Measurements from ENCODE around the gene SCRN2.

SCRN2 gene

GRCh38 chr17:47844814-47845715 is 4.0 kb upstream of the SCRN2 start:
- no peak for DNase-seq

DNA sequence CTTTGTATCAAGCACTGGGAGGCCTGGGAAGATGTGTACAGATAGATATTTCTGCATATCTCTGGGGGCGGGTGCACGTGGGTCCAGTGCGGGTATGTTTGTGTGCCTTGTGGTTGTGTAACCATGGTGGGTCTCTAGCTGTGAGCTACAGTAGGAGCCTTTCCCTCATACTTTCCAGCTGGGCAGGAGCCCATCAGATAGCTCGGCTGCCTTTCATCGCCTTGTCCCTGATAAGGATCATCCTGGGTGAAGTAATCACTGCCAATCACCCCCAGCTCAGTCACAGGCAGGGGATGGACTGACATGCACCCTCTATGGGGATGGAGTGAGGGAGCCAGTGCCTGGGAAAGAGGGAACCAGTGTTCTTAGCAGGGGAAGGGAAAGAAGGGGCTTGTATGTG is 3.2 kb upstream of the SCRN2 start:
- DNase-seq: no peak

- no peak for DNase-seq
Measured at GRCh38 chr17:47843391-47843730, 2.3 kb upstream of the SCRN2 start.

DNA sequence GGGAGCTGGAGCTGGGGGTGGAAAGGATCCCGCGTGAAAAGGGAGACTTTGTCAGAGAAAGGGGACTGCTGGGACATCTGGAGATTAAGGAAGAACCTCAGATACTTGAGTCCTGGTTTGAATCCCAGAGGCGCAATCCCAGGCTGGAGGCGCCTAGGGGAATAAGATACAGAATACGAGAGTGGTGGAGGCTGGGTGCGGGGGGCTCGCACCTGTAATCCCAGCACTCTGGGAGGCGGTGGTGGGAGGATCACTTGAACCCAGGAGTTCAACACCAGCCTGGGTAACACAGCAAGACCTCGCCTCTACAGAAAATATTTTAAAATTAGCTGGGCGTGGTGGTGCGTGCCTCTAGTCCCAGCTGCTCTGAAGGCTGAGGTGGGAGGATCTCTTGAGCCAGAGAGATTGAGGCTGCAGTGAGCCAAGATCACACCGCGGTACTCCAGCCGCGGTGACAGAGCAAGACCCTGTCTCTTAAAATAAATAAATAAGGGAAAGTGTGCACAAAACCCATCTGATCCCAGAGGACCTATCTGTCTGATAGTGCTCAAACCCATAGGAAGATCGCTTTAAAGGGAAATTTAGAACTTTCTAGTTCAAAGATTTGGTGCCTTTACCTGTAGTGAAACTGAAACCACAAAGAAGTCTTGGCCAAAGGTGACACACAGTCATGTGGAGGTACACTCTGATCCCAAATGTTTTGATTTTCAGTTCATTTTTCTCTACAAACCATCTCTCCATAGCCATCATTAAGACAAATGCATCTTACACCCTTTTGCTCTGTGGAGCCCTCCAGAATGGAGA is 617 bp upstream of the SCRN2 start:
- DNase-seq: no peak

GRCh38 chr17:47840001-47840741 is 902 bp downstream of the SCRN2 start:
- no peak for DNase-seq

GRCh38 chr17:47839071-47839470 is 2.0 kb downstream of the SCRN2 start:
- no peak for DNase-seq

- DNase-seq: no peak
Measured at GRCh38 chr17:47838636-47839035, 2.4 kb downstream of the SCRN2 start.

GRCh38 chr17:47837401-47838039 is 3.6 kb downstream of the SCRN2 start:
- no peak for DNase-seq

- DNase-seq: no peak
Measured at GRCh38 chr17:47836601-47837000, 4.5 kb downstream of the SCRN2 start.

DNA sequence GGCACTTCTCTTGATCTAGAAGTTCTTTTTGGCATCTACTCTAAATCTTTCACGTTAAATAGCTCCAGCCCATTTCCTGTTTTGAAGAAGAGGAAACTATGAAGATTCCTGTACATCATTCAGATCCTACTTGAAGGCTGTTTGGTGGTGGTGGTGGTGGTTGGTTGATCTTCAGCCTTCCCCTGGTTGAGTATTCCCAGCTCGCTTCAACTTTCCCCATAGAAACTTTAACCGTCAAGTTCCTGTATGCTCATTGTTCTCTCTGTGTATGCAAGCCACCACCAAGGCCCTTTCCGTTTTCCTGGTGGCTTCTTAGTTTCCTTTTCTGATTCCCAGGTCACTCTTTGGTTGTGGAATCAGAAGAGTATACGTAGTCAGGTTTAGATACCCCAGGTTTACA is 6.3 kb downstream of the SCRN2 start:
- no peak for DNase-seq

DNA sequence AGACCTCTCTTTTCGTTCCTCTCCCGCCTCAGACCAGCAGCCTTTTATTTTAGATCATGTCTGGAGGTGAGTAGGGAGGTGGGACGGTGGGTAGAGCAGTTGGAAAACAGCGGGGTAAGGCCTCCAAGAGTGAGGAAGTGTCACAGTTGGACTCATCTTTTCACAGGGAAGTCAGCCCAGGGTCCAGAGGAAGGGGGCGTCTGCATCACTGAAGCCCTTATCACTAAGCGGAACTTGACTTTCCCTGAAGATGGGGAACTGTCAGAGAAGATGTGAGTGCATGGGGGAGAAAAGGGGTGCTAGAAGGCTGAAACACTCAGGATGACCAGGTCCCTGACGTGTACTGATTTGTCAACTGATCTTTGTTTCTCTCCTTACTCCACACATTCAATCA is 9.1 kb downstream of the SCRN2 start:
- DNase-seq: no peak

DNA sequence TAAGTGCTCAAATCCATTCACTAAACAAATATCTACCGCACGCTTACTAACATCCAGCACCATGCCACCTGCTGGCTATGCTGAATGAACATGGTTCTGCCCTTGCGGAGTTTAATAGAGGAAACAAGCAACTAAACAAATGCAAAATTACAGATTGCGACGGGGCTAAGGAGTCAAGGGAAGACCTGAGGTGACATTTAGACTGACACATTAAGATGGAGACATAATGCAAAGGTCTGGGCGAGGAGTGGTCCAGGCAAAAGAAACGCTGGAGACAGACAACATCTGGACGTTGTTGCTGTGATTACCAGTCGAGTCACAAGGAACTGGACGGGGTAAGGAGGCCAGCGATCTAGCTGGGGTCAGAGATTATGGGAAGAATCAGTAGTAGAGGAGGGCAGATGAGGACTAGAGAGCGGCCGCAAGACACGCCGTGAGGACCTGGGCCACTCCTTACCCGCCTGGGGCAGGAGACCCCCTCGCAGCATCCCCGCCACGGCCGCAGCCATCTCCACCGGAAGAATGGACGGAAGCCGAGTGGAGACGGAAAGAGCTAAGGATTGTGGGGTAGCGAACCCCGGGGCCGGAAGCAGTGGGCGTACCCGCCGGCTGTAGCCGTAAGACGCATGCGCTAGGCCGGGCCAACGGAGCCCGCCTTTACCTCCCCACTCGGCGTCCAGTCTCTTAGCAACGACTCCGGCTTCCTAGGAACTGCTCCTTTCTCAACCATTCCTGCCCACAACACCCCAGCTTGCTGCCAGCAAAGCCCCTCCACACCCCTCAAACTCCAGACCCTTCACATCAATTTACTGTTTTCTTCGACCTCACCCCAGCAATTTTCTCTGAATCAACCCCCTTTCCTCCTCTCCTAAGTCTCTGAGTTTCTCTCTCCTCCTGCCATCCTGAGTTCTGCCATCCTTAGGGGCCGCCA is 9.8 kb downstream of the SCRN2 start, which contains the start of the genes LRRC46 and MRPL10:
Gene LRRC46, plus strand, starts transcription at position 668 of the 931 bp plus-strand sequence. CDS start 320 bp downstream, outside the sequence.
Gene MRPL10, minus strand, starts transcription at position 539 of the 931 bp plus-strand sequence. Its CDS starts 30 bp downstream, at position 509.
- peak; percentile 80 to 94 (median 87) for DNase-seq

DNA sequence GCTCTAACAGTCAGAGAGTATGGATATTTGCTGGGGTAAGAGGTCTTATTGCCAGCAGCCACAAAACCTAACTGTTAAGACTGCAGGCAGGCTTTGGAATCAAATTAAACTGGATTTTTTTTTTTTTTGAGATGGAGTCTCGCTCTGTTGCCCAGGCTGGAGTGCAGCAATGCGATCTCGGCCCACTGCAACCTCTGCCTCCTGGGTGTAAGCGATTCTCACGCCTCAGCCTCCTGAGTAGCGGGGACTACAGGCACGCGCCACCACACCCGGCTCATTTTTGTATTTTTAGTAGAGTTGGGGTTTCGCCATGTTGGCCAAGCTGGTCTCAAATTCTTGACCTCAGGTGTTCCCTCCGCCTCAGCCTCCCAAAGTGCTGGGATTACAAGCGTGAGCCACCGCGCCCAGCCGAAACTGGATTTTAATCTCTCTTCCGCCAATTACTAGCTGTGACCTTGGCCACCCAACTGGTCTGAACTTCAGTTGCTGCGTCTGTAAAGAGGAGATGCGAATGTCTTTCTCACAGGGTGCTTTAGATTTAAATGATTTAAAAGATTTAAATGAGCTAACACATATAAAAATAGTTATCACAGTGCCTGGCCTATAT is 10.6 kb downstream of the SCRN2 start:
- no peak for DNase-seq

DNA sequence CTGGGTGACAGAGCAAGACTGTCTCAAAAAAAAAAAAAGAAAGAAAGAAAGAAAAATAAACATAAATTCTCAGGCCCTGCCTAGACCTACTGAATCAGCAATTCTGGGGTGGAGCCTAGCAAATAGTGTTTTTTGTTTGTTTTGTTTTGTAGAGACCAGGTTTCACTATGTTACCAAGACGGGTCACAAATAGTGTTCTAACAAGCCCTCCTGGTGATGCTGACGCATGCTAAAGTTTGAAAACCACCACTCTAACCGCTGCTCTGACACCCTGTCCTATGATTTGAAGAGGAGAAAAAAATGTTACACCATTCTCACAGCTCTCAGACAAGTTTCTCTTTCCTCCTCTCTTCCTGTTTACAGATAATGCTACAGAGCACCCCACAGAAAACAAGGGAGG is 11.2 kb downstream of the SCRN2 start:
- DNase-seq: peak in 2 of 5 experiments; percentile 92 to 95

DNA sequence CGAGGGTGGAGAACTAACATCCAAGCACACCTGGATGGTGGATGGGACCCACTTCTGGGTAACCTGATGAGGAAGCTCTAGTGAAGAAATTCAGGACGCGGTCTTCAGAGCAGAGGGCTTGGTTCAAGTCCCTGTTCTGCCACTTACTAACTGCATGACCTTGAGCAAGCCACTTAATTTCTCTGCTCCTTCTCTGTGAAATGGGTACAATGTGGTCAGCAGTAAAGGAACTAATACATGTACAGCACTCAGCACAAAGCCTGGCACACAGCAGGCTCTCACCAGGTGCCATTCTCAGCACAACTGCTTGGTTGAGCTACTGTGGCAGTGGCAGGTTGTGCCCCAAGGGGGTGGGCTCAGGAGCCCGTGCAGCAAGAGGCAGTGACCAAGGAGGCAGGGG is 17.6 kb downstream of the SCRN2 start:
- DNase-seq: no peak

- no peak for DNase-seq
Measured at GRCh38 chr17:47822785-47823184, 18.3 kb downstream of the SCRN2 start.

DNA sequence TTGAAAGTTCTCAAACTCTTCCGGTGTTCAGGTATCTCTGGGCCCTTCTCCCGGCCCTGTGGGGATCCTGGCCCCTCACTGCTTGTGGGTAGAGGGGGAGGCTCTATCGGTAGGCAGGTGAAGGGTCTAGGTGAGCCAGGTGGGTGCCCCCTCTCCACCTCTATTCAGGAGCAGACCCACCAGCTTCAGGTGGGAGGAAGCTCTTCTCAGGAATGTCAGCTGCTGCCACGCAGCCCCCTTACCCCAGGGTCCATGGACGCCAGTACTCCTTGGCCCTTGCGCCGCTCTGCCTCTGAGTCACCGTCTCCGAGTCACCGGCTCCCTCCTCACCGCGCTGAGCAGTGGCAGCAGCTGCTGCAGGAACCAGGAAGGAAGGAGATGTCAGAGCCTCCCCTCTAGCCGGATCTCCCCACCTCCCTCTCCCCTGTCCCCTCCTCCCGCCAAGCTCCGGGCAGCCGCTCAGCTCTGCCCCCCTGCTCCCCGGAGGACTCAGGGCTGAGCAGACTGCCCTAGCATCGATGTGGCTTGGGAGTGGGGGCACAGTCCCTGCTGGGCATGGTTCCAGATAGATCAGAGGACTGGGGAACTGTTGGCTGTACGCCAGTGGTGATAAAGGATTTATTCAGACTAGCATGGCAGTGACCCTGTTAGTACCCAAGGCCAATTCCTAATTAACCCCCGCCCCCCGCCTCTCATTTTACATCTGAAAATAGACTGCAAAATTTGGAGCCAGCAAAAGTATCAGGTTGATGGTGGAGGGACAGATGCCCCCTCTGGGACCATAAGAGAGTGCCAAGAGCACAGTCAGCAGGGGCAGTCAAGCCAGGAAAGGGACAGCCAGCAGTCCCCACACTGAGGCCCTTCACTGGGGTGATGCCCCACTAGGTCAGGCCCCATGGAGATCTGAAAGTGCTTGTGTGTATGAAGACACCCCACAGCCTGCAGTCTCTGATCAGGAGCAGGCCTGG is 19.4 kb downstream of the SCRN2 start, which contains the start of gene OSBPL7:
Gene OSBPL7, minus strand, starts transcription at position 371 of the 968 bp plus-strand sequence. CDS start 1,516 bp downstream, outside the sequence.
- DNase-seq: peak; percentile 31 to 89 (median 60)

DNA sequence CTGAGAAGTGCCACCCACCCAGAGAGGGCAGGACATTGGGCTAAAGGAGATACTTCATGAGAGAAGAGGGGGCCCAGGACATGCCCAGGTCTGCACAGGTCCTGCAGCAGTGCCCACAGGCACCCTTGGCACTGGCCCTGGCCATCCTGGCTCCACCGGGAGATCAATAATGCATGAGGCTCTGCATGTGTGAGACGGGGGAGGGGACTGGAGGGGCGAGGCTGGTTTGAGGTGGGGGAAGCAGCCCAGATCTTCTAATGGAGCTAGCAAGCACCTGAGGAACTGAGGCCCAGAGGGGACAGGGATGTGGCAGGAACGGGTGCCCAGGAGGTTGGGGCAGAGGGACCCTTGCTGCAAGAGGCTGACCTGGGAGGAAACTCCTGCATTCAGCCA is 20.0 kb downstream of the SCRN2 start:
- DNase-seq: no peak

GRCh38 chr17:47820033-47820789 is 20.9 kb downstream of the SCRN2 start:
- no peak for DNase-seq

Data from T-helper 2 cell (primary cell).